Colonic mucosa (tissue), 4 donors: ENCODE data around the gene EHD1. TPM values are rescaled to one million over a fixed set of nuclear protein-coding genes. Genes with fewer than 3 reads are reported as not detected.
A peak's percentile ranks its signal among the peaks of the same experiment; 100 is the strongest.

ENCODE experiments used
- DNase-seq: peaks from one replicate; pipeline ENCODE4 v3.0.0-alpha.2; 2020
- H3K27ac ChIP-seq: fragments of 200-600 bp; one replicate; pipeline ENCODE4 v1.8.0; 2021
- H3K27me3 ChIP-seq: fragments of 200-600 bp; one replicate; pipeline ENCODE4 v1.8.0; 2021
- H3K36me3 ChIP-seq: fragments of 200-600 bp; one replicate; pipeline ENCODE4 v1.8.0; 2021
- H3K4me1 ChIP-seq: fragments of 200-600 bp; one replicate; pipeline ENCODE4 v1.8.0; 2021; ENCODE audit warnings: mild to moderate bottlenecking
- H3K4me3 ChIP-seq: fragments of 200-600 bp; one replicate; pipeline ENCODE4 v1.8.0; 2021
- H3K9ac ChIP-seq, 2 donors: one replicate each; pipeline ENCODE4 v1.7.0; 2013; ENCODE audit warnings: control low read depth in 2 of 2, low read depth in 2 of 2, low read length in 2 of 2
- H3K9me3 ChIP-seq: fragments of 200-600 bp; one replicate; pipeline ENCODE4 v1.8.0; 2021
- intact Hi-C: fragments of 100-400 bp; cut with DNase I; formaldehyde crosslinking; loops from one replicate; pipeline ENCODE4 v1.14.1; 2022
- total RNA-seq, 2 donors: library from RNA; stranded (reverse); fragmentation: NEBNext Ultra II Directional in 1 of 2; extraction: Animal tissue kit (Norgen Biotek cat#: 25700) in 1 of 2; gene quantifications; one replicate each; pipeline ENCODE4 v1.2.1, GENCODE V29; 2021
- TF ChIP-seq, protein P1 (sequence below): fragments of 200-600 bp; IDR thresholded peaks from one replicate; pipeline ENCODE4 v1.8.0; 2022; ENCODE audit warnings: antibody characterized with exemption, mild to moderate bottlenecking
- donor health status: healthy.
- donor health status: DM: no; HTN: no; CAD: no.
- donor health status: DM: no; HTN: no; CAD: no.

Gene EHD1
- total RNA-seq, 2 donors from 2014 or later = 66.5 to 72.3 TPM

DNA sequence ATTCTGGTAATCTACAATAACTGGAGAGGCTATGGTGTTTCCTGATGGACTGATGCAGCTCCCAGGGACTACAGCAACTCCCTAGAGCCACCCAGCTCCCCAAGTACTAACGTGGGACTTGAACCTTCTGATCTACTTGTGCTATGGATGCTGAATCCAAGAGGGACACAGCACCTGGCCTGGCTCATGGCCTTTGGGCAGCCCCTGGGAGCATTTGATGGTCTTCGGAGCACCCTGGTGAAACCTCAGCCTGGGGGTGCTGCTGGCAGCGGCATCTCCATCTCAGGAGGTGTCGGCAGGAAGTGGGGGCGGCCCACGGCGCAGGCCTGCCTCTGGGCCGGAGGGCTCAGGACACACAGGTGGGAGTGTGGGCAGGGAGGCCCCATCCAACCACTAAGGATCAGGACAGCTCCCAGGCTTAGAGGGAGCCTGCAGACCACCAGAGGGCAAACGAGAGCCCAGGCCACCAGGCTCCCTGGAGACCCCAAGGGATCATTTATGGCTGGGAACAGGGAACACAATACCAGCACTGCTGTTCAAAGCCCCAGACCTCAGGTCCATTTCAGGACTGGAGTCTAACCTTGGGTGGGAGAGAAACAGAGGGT lies 8.7 kb downstream of the EHD1 start:
- Histone ChIP-seq H3K4me1 (peaks cover 44% of the 10 kb centered on the region), H3K27me3 (no peaks in the 10 kb centered on the region), H3K36me3 (no peaks in the 10 kb centered on the region), H3K4me3 (no peak overlapping the region), H3K9ac (peak overlapping the region; percentile 59), H3K9me3 (no peaks in the 10 kb centered on the region), H3K27ac (peak overlapping the region; percentile 68)
- TF ChIP-seq, protein P1, sequence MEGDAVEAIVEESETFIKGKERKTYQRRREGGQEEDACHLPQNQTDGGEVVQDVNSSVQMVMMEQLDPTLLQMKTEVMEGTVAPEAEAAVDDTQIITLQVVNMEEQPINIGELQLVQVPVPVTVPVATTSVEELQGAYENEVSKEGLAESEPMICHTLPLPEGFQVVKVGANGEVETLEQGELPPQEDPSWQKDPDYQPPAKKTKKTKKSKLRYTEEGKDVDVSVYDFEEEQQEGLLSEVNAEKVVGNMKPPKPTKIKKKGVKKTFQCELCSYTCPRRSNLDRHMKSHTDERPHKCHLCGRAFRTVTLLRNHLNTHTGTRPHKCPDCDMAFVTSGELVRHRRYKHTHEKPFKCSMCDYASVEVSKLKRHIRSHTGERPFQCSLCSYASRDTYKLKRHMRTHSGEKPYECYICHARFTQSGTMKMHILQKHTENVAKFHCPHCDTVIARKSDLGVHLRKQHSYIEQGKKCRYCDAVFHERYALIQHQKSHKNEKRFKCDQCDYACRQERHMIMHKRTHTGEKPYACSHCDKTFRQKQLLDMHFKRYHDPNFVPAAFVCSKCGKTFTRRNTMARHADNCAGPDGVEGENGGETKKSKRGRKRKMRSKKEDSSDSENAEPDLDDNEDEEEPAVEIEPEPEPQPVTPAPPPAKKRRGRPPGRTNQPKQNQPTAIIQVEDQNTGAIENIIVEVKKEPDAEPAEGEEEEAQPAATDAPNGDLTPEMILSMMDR = no peak
- DNase-seq = no peak
- intact Hi-C loops = no loop called here

DNA sequence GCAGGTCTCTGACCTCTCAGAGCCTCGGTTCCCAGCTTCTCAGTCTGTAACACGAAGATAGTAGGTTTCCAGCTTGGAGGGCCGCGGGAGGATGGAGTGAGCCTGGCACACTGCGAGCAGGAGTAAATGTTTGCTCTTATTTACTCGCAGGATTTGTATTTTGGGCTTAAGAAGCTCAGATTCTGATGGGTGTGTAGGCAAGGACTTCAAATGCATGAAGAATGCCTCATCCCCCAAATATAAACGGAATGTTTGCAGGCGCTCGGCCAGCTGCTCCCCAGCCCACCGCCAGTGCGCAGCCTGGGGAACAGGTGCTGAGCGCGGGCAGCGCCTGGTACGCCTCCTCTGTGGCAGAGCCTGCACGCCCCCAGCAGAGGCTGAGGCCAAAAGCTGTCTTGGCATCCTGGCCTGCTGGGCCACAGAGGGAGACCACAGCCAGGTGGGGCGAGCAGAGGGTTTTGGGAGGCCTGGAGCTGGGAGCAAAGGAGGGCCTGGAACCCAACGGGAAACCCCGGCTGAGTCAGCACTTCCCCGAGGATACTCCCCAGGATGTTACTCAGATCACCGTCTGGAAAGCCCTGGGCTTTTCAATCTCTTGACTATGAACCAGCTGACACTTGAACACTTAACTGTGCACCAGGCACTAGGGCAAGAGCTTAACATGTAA lies 9.4 kb downstream of the EHD1 start:
- H3K9me3 ChIP-seq = no peaks in the 10 kb centered on the region
- H3K9ac ChIP-seq = peak overlapping the region; percentile 59
- H3K27ac ChIP-seq = peak overlapping the region; percentile 68
- DNase-seq = no peak
- no peaks in the 10 kb centered on the region for H3K27me3 ChIP-seq
- intact Hi-C loops = no loop called here
- no peaks in the 10 kb centered on the region for H3K36me3 ChIP-seq
- TF ChIP-seq, protein P1 = no peak
- H3K4me1 ChIP-seq = peaks cover 49% of the 10 kb centered on the region
- no peak overlapping the region for H3K4me3 ChIP-seq

DNA sequence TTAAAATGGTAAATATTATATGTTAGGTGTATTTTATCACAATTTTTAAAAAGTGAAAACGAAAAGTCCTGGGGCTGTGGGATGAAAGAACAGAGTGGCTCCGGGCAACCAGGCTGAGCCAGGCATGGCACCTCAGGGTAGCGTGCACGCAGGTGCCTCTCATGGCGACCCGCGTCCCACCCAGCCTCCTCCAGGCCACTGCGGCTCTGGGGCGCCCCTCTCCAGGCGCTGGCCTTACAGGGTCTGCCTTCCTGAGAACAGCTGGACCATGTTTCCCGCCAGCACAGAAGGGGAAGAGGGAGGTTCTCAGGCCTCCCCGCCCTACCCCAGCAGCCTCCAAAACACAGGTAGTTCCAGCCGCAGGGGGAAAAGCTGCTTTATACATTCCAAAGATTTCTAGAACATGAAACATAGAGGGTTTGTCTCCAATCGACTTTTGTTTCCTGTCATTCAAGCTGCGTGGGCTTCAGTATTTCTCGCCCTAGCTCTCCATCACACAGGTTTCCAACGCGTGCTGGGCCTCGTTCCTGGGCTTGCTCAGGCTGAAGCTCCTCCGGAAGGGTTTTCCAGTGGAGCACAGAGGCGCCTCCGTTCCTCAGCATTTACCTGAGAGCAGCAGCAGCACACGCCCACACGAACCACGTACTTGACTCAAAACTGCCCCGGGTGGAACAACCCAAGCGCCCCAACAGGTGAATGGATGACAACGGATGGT lies 10.5 kb downstream of the EHD1 start:
- Histone ChIP-seq H3K36me3 (no peaks in the 10 kb centered on the region), H3K4me1 (peaks cover 54% of the 10 kb centered on the region), H3K9ac (no peak overlapping the region)

DNA sequence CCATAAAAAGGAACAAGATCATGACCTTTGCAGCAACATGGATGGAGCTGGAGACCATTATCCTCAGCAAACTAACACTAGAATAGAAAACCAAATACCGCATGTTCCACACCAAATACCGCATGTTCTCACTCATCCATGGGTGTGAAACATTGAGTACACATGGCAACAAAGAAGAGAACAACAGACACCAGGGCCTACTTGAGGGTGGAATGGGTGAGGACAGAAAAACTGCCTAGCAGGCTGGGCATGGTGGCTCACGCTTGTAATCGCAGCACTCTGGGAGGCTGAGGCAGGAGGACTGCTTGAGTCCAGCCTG lies 12.3 kb downstream of the EHD1 start:
- DNase-seq = no peak
- Histone ChIP-seq H3K9ac (no peak overlapping the region), H3K36me3 (no peaks in the 10 kb centered on the region), H3K9me3 (no peaks in the 10 kb centered on the region), H3K27ac (peak overlapping the region; percentile 75), H3K27me3 (no peaks in the 10 kb centered on the region), H3K4me3 (no peak overlapping the region), H3K4me1 (peaks cover 41% of the 10 kb centered on the region)
- TF ChIP-seq, protein P1 = no peak
- intact Hi-C loops = no loop called here

More for the DNA sequence above, 10.5 kb downstream of the EHD1 start:
- no peaks in the 10 kb centered on the region for H3K9me3 ChIP-seq
- intact Hi-C loops = no loop called here
- H3K27me3 ChIP-seq = no peaks in the 10 kb centered on the region
- TF ChIP-seq, protein P1 = no peak
- no peak for DNase-seq
- no peak overlapping the region for H3K4me3 ChIP-seq
- no peak overlapping the region for H3K27ac ChIP-seq

DNA sequence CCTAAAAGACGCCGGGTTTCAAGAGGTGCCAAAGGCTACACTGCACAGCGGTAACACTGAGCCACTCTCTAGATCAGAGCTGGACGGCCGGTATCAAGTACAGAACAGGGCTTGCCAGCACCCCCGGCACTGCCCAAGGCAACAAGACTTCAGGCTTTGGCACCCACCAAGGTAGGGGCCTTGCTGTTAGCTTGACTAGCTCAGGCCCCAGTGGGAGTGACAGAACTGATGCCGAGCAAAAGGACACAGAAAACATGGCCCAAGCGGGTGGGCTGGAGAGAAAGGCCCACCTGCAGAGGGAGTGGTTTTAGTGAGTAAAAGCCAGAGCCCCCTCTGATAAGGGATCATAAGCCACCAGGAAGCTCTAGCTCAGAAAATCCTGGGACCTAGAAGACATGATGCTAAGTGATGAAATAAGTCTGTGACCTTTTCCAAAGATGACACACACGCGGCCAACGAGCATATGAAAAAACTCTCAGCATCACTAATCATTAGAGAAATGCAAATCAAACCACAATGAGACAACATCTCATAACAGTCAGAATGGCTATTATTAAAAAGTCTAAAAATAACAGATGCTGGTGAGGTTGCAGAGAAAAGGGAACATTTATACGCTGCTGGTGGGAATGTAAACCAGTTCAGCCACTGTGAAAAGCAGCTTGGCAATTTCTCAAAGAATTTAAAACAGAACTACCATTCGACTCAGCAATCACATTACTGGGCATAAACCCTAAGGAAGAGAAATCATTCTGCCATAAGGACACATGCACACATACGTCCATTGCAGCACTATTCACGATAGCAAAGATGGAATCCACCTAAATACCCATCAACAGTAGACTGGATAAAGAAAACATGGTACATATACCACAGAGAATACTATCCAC lies 12.9 kb downstream of the EHD1 start:
- H3K4me3 ChIP-seq = no peak overlapping the region

More for the DNA sequence above, 12.9 kb downstream of the EHD1 start:
- no peak for DNase-seq
- Histone ChIP-seq H3K4me1 (peaks cover 35% of the 10 kb centered on the region), H3K27ac (peak overlapping the region; percentile 75), H3K36me3 (no peaks in the 10 kb centered on the region), H3K9ac (peak overlapping the region in 1 of 2 donors; percentile 70), H3K9me3 (no peaks in the 10 kb centered on the region), H3K27me3 (no peaks in the 10 kb centered on the region)
- intact Hi-C loops = no loop called here
- TF ChIP-seq, protein P1 = no peak
